ENCODE data around the gene OPALIN.

The OPALIN gene

GRCh38 chr10:96374639-96374984 lies 15.8 kb upstream of the OPALIN start:
- peak; percentile 21 for DNase-seq (ENCODE audit: low read depth, low spot score)

- DNase-seq (ENCODE audit: low read depth, low spot score) = no peak
Measured at GRCh38 chr10:96374004-96374403, 15.2 kb upstream of the OPALIN start.

- DNase-seq (ENCODE audit: low read depth, low spot score) = peak; percentile 23
Measured at GRCh38 chr10:96371356-96371755, 12.6 kb upstream of the OPALIN start.

- peak; percentile 90 for DNase-seq (ENCODE audit: low read depth, low spot score)
Measured at GRCh38 chr10:96370584-96371157, 11.9 kb upstream of the OPALIN start.

GRCh38 chr10:96369890-96370583 lies 11.2 kb upstream of the OPALIN start:
- peak; percentile 77 for DNase-seq (ENCODE audit: low read depth, low spot score)

GRCh38 chr10:96368971-96369370 lies 10.2 kb upstream of the OPALIN start:
- no peak for DNase-seq (ENCODE audit: low read depth, low spot score)

GRCh38 chr10:96367470-96367869 lies 8.7 kb upstream of the OPALIN start:
- no peak for DNase-seq (ENCODE audit: low read depth, low spot score)

- DNase-seq (ENCODE audit: low read depth, low spot score) = no peak
Measured at GRCh38 chr10:96366508-96366907, 7.7 kb upstream of the OPALIN start.

GRCh38 chr10:96365571-96365970 lies 6.8 kb upstream of the OPALIN start:
- no peak for DNase-seq (ENCODE audit: low read depth, low spot score)

- DNase-seq (ENCODE audit: low read depth, low spot score) = no peak
Measured at GRCh38 chr10:96360766-96361165, 2.0 kb upstream of the OPALIN start.

- no peak for DNase-seq (ENCODE audit: low read depth, low spot score)
Measured at GRCh38 chr10:96360331-96360730, 1.5 kb upstream of the OPALIN start.

- DNase-seq (ENCODE audit: low read depth, low spot score) = no peak
Measured at GRCh38 chr10:96359616-96360015, 814 bp upstream of the OPALIN start.

GRCh38 chr10:96357038-96357620 lies 1.7 kb downstream of the OPALIN start:
- DNase-seq (ENCODE audit: low read depth, low spot score) = no peak

- no peak for DNase-seq (ENCODE audit: low read depth, low spot score)
Measured at GRCh38 chr10:96352582-96352981, 6.2 kb downstream of the OPALIN start.

GRCh38 chr10:96352027-96352426 lies 6.8 kb downstream of the OPALIN start:
- no peak for DNase-seq (ENCODE audit: low read depth, low spot score)

- DNase-seq (ENCODE audit: low read depth, low spot score) = no peak
Measured at GRCh38 chr10:96346295-96346694, 12.5 kb downstream of the OPALIN start.

GRCh38 chr10:96345222-96345621 lies 13.6 kb downstream of the OPALIN start:
- DNase-seq (ENCODE audit: low read depth, low spot score) = peak; percentile 21

- no peak for DNase-seq (ENCODE audit: low read depth, low spot score)
Measured at GRCh38 chr10:96344178-96344577, 14.6 kb downstream of the OPALIN start.

GRCh38 chr10:96342402-96342801 lies 16.4 kb downstream of the OPALIN start:
- DNase-seq (ENCODE audit: low read depth, low spot score) = no peak

GRCh38 chr10:96341219-96342182 lies 17.3 kb downstream of the OPALIN start:
- peak; percentile 77 for DNase-seq (ENCODE audit: low read depth, low spot score)

GRCh38 chr10:96339956-96340904 lies 18.6 kb downstream of the OPALIN start:
- peak; percentile 65 for DNase-seq (ENCODE audit: low read depth, low spot score)
